ENCODE data around the gene ATXN7L1. TPM values are rescaled to one million over a fixed set of nuclear protein-coding genes. Genes with fewer than 3 reads are reported as not detected.

The ATXN7L1 gene
- total RNA-seq, 1 donor from 2014 or later, result 12.6 TPM

DNA sequence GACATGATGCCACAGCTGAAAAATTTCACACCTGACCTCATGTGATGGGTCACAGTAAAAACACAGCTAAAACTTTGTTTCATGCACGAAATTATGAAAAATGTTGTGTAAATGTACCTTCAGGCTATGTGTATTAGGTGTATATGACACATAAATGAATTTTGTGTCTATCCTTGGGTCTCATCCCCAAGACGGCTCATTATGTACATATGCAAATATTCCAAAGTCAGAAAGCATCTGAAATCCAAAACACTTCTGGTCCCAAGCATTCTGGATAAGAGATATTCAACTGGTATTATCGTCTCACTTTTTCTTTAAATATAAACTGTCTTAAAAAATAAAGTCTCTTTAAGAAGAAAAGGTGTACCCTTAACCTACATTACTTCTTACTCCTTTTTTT lies 145.4 kb downstream of the ATXN7L1 start:
- Mint-ChIP-seq H3K4me3 (ENCODE audit: unreplicated experiment) (no peak overlapping the region), H3K36me3 (ENCODE audit: unreplicated experiment) (no peaks in the 10 kb centered on the region), H3K27ac (ENCODE audit: unreplicated experiment) (no peak overlapping the region), H3K9me3 (ENCODE audit: unreplicated experiment) (no peaks in the 10 kb centered on the region), H3K27me3 (ENCODE audit: unreplicated experiment) (no peaks in the 10 kb centered on the region), H3K4me1 (ENCODE audit: unreplicated experiment) (no peaks in the 10 kb centered on the region)
- no peak for TF ChIP-seq CTCF (IDR thresholded peaks at IDR 0.05)
- no peak for DNase-seq (ENCODE audit: extremely low spot score, unreplicated experiment)

- Mint-ChIP-seq H3K27ac (ENCODE audit: unreplicated experiment) (no peak overlapping the region), H3K4me3 (ENCODE audit: unreplicated experiment) (no peak overlapping the region), H3K9me3 (ENCODE audit: unreplicated experiment) (no peaks in the 10 kb centered on the region), H3K4me1 (ENCODE audit: unreplicated experiment) (no peaks in the 10 kb centered on the region), H3K27me3 (ENCODE audit: unreplicated experiment) (no peaks in the 10 kb centered on the region), H3K36me3 (ENCODE audit: unreplicated experiment) (no peaks in the 10 kb centered on the region)
- no peak for DNase-seq (ENCODE audit: extremely low spot score, unreplicated experiment)
- TF ChIP-seq CTCF (IDR thresholded peaks at IDR 0.05), result no peak
Observed at GRCh38 chr7:105728028-105728427, 148.4 kb downstream of the ATXN7L1 start.

GRCh38 chr7:105724688-105725087 lies 151.7 kb downstream of the ATXN7L1 start:
- H3K9me3 Mint-ChIP-seq (ENCODE audit: unreplicated experiment), result no peaks in the 10 kb centered on the region
- DNase-seq (ENCODE audit: extremely low spot score, unreplicated experiment), result no peak
- TF ChIP-seq CTCF (IDR thresholded peaks at IDR 0.05), result no peak
- no peaks in the 10 kb centered on the region for H3K4me1 Mint-ChIP-seq (ENCODE audit: unreplicated experiment)
- H3K27me3 Mint-ChIP-seq (ENCODE audit: unreplicated experiment), result no peaks in the 10 kb centered on the region
- no peaks in the 10 kb centered on the region for H3K36me3 Mint-ChIP-seq (ENCODE audit: unreplicated experiment)
- no peak overlapping the region for H3K4me3 Mint-ChIP-seq (ENCODE audit: unreplicated experiment)
- no peak overlapping the region for H3K27ac Mint-ChIP-seq (ENCODE audit: unreplicated experiment)

DNA sequence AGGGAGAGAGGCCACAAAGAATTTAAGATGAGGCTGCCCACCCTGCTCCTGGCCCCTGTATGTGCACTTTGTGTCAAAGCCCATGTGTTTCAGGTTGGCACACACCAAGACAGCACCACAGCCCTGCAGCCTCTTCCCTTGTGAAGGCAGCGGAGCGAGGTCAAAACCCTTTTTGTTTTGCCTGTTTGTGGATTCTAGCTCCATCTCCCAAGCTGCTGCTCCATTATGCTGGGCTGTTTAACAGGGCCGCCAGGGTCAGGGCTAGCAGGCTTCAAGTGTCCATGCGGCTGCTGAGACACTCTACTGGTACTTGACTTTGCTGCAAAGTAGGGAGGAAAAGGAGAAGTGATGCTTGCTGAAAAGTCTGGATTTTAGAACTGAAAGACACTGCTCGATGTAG lies 152.8 kb downstream of the ATXN7L1 start:
- Mint-ChIP-seq H3K4me3 (ENCODE audit: unreplicated experiment) (no peak overlapping the region), H3K27ac (ENCODE audit: unreplicated experiment) (no peak overlapping the region), H3K27me3 (ENCODE audit: unreplicated experiment) (no peaks in the 10 kb centered on the region), H3K36me3 (ENCODE audit: unreplicated experiment) (no peaks in the 10 kb centered on the region), H3K9me3 (ENCODE audit: unreplicated experiment) (no peaks in the 10 kb centered on the region), H3K4me1 (ENCODE audit: unreplicated experiment) (peaks cover 2% of the 10 kb centered on the region)
- DNase-seq (ENCODE audit: extremely low spot score, unreplicated experiment), result no peak
- no peak for TF ChIP-seq CTCF (IDR thresholded peaks at IDR 0.05)

- Mint-ChIP-seq H3K27ac (ENCODE audit: unreplicated experiment) (no peak overlapping the region), H3K4me1 (ENCODE audit: unreplicated experiment) (peaks cover 2% of the 10 kb centered on the region), H3K4me3 (ENCODE audit: unreplicated experiment) (no peak overlapping the region), H3K36me3 (ENCODE audit: unreplicated experiment) (no peaks in the 10 kb centered on the region), H3K27me3 (ENCODE audit: unreplicated experiment) (no peaks in the 10 kb centered on the region), H3K9me3 (ENCODE audit: unreplicated experiment) (no peaks in the 10 kb centered on the region)
- no peak for TF ChIP-seq CTCF (IDR thresholded peaks at IDR 0.05)
- DNase-seq (ENCODE audit: extremely low spot score, unreplicated experiment), result no peak
Observed at GRCh38 chr7:105721571-105722104, 154.8 kb downstream of the ATXN7L1 start.
